DOHH2 (cell line): ENCODE results near the gene KAZALD1.

Source experiments
- CTCF ChIP-seq: fragments of 200-600 bp; sonication (generic); IDR thresholded peaks from one replicate; pipeline ENCODE4 v1.5.1; 2014; ENCODE audit warnings: antibody characterized with exemption, mild to moderate bottlenecking, low read depth, low read length; ENCODE audit not compliant: poor library complexity, severe bottlenecking
- EZH2phosphoT487 ChIP-seq: fragments of 200-600 bp; sonication (generic); IDR thresholded peaks from 2 replicates; pipeline ENCODE4 v1.6.1; 2017; ENCODE audit warnings: borderline replicate concordance, mild to moderate bottlenecking, antibody characterized with exemption, low read length, moderate library complexity, mixed read lengths

GRCh38 chr10:101022967-101023705, 38.7 kb upstream of the KAZALD1 start:
- TF ChIP-seq CTCF (no peak), EZH2phosphoT487 (no peak)
